ENCODE data around the gene CFHR4. TPM values are rescaled to one million over a fixed set of nuclear protein-coding genes. Genes with fewer than 3 reads are reported as not detected.
"Not testable (repeated sequence)": the region's sequence is repeated elsewhere in the genome, so short reads cannot be mapped to it uniquely, and the experiment has no call there.

CFHR4 gene
- total RNA-seq = 100 to 1,000 TPM in 1 of 6 experiments, 10 to 100 TPM in 5; 41.2 to 135 (median 60.9) TPM
- long read RNA-seq, transcript CFHR4-204 (10 exons, 2,063 nt) = major isoform, 10 of 22 reads
- long read RNA-seq, partial matches to known transcripts = 3 of 22 reads
- long read RNA-seq, other reads (novel, unspliced or antisense) = 9 of 22 reads

DNA sequence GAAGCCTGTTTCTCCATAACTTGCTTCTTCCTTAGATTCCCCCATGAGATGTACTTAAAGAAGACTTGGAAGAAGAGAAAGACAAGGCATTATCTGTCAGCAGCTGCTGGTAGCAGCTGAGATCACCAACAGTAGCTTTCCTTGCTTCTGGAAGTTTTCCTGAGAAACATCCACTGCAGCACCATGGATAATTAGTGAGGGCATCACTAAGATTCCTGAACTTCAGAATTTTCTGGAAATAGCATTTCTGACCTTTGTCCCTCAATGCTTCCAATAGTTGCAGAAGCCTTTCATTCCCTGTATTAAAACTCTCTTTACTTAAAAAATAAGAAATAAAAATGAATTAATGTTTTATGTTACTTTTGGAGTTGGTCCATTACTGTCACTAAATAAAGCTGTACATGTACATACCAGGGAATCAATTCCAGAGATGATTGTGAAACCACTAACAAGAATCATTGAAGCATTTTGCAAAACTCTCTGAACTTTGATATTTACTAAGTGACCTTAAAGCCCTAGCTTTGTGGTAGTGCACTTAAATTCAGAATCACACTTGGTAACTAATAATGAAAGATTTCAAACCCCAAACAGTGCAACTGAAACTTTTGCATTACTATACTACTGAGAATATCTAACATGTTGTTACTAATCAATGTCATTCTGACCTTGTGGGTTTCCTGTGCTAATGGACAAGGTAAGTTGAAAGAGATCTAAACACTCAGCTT, at the start of gene CFHR4:
TSS of gene CFHR4 (plus strand) at position 538 of the 725 bp plus-strand sequence. CDS start at position 637, 99 bp downstream.
- no peak for DNase-seq
- H3K4me3 ChIP-seq = peak within 1 kb of the TSS; percentile 17 to 54 (median 46)
- intact Hi-C loops (cut with DNase I) = no loop called here
- peaks cover 0 to 16% (median 0%) of the 10 kb centered on the region in 4 donors for H3K4me1 ChIP-seq
- peak; percentile 69 to 80 (median 76) for ATAC-seq
- peak; percentile 31 for TF ChIP-seq POLR2A (IDR thresholded peaks at IDR 0.05)
- TF ChIP-seq CTCF (IDR thresholded peaks at IDR 0.05) = no peak
- no peaks in the 10 kb centered on the region for H3K27me3 ChIP-seq
- no peaks in the 10 kb centered on the region for H3K36me3 ChIP-seq
- H3K27ac ChIP-seq = peak within 1 kb of the TSS; percentile 29 to 77 (median 72)
- H3K9me3 ChIP-seq = no peaks in the 10 kb centered on the region

GRCh38 chr1:196849613-196850492, 38.0 kb upstream of the CFHR4 start:
- DNase-seq; intact Hi-C loops (cut with DNase I); H3K9me3 ChIP-seq; H3K27me3 ChIP-seq; H3K4me1 ChIP-seq; H3K4me3 ChIP-seq; H3K36me3 ChIP-seq: not testable (repeated sequence)
- 16% methylated on average over 4 of the region's 4 CpGs for WGBS (ENCODE audit: insufficient coverage, low coverage, low lambda C conversion rate, missing lambda C conversion rate)
- H3K27ac ChIP-seq = peak overlapping the region in 1 of 3 donors; percentile 53
- ATAC-seq = peak; percentile 80 to 92 (median 86)

- Histone ChIP-seq H3K27ac (no peak overlapping the region), H3K4me1 (no peaks in the 10 kb centered on the region), H3K27me3 (no peaks in the 10 kb centered on the region), H3K9me3 (no peaks in the 10 kb centered on the region), H3K36me3 (no peaks in the 10 kb centered on the region), H3K4me3 (no peak overlapping the region)
- no peak for TF ChIP-seq CTCF (IDR thresholded peaks at IDR 0.05)
- no peak for TF ChIP-seq POLR2A (IDR thresholded peaks at IDR 0.05)
- intact Hi-C loops (cut with DNase I) = no loop called here
- WGBS (ENCODE audit: insufficient coverage, low coverage, low lambda C conversion rate, missing lambda C conversion rate) = 97% methylated on average over 3 of the region's 6 CpGs
- no peak for ATAC-seq
- DNase-seq = no peak
Observed at GRCh38 chr1:196856053-196856452, 31.8 kb upstream of the CFHR4 start.

- DNase-seq (no peak), ATAC-seq (no peak)
- 81% methylated on average over 2 of the region's 2 CpGs for WGBS (ENCODE audit: insufficient coverage, low coverage, low lambda C conversion rate, missing lambda C conversion rate)
- Histone ChIP-seq H3K27ac (no peak overlapping the region), H3K9me3 (no peaks in the 10 kb centered on the region), H3K27me3 (no peaks in the 10 kb centered on the region), H3K4me3 (no peak overlapping the region), H3K36me3 (no peaks in the 10 kb centered on the region), H3K4me1 (no peaks in the 10 kb centered on the region)
- TF ChIP-seq CTCF (IDR thresholded peaks at IDR 0.05) = no peak
- TF ChIP-seq POLR2A (IDR thresholded peaks at IDR 0.05) = no peak
- intact Hi-C loops (cut with DNase I) = no loop called here
Observed at GRCh38 chr1:196857188-196857587, 30.7 kb upstream of the CFHR4 start.

- Histone ChIP-seq H3K36me3 (no peaks in the 10 kb centered on the region), H3K4me3 (no peak overlapping the region), H3K27ac (no peak overlapping the region), H3K4me1 (no peaks in the 10 kb centered on the region), H3K27me3 (no peaks in the 10 kb centered on the region), H3K9me3 (no peaks in the 10 kb centered on the region)
- ATAC-seq (no peak), DNase-seq (no peak)
- intact Hi-C loops (cut with DNase I) = no loop called here
- WGBS (ENCODE audit: insufficient coverage, low coverage, low lambda C conversion rate, missing lambda C conversion rate) = 78% methylated on average over 3 of the region's 3 CpGs
- TF ChIP-seq POLR2A (IDR thresholded peaks at IDR 0.05) = no peak
- TF ChIP-seq CTCF (IDR thresholded peaks at IDR 0.05) = no peak
Observed at GRCh38 chr1:196858811-196859210, 29.0 kb upstream of the CFHR4 start.
